Natural killer cell (primary cell): ENCODE results near the gene SRPRB. TPM values are rescaled to one million over a fixed set of nuclear protein-coding genes. Genes with fewer than 3 reads are reported as not detected.

ENCODE experiments used
- ATAC-seq, 3 donors: fragments of 150-1000 bp in 2 of 3; fragments of 200-7000 bp in 1 of 3; cut with Tn5 transposase; 1 replicate in 1 of 3; 2 replicates in 2 of 3; pipeline ENCODE4 v1.10.0; 2021; ENCODE audit warnings: mild to moderate bottlenecking in 2 of 3, moderate library complexity in 2 of 3
- DNase-seq, 2 donors: peaks; one replicate each; pipeline versions ENCODE4 v3.0.0 to v3.0.0-alpha.2; 2013 to 2021; ENCODE audit warnings: mixed read lengths in 1 of 2
- H3K27ac ChIP-seq: one replicate; pipeline ENCODE4 v1.5.1; 2013; ENCODE audit warnings: mild to moderate bottlenecking, low read length
- H3K27me3 ChIP-seq: one replicate; pipeline ENCODE4 v1.6.1; 2013; ENCODE audit warnings: low read length; ENCODE audit not compliant: control insufficient read depth, insufficient read depth
- H3K36me3 ChIP-seq: one replicate; pipeline ENCODE4 v1.6.1; 2013; ENCODE audit warnings: low read length; ENCODE audit not compliant: control insufficient read depth, insufficient read depth
- H3K4me1 ChIP-seq: one replicate; pipeline ENCODE4 v1.6.1; 2013; ENCODE audit warnings: low read length; ENCODE audit not compliant: control insufficient read depth, insufficient read depth
- H3K4me3 ChIP-seq: one replicate; pipeline ENCODE4 v1.5.1; 2013; ENCODE audit warnings: low read length
- H3K9me3 ChIP-seq: one replicate; pipeline ENCODE4 v1.6.1; 2013; ENCODE audit warnings: low read length; ENCODE audit not compliant: control insufficient read depth, insufficient read depth
- H3K27ac Mint-ChIP-seq, 2 donors: one replicate each; pipeline ENCODE4 v1.8.0; 2022; ENCODE audit warnings: mild to moderate bottlenecking in 2 of 2, mixed read lengths in 2 of 2, moderate library complexity in 1 of 2
- H3K27me3 Mint-ChIP-seq, 2 donors: one replicate each; pipeline ENCODE4 v1.8.0; 2022; ENCODE audit warnings: low read depth in 2 of 2, mixed read lengths in 2 of 2
- H3K36me3 Mint-ChIP-seq: one replicate; pipeline ENCODE4 v1.8.0; 2022; ENCODE audit warnings: mixed read lengths
- H3K4me1 Mint-ChIP-seq, 2 donors: one replicate each; pipeline ENCODE4 v1.8.0; 2022; ENCODE audit warnings: mixed read lengths in 2 of 2
- H3K4me3 Mint-ChIP-seq: one replicate; pipeline ENCODE4 v1.8.0; 2022; ENCODE audit warnings: mild to moderate bottlenecking, moderate library complexity, mixed read lengths
- H3K9me3 Mint-ChIP-seq, 2 donors: one replicate each; pipeline ENCODE4 v1.8.0; 2022; ENCODE audit warnings: mixed read lengths in 2 of 2
- intact Hi-C: fragments of 100-400 bp; cut with micrococcal nuclease; formaldehyde crosslinking; loops from one replicate; pipeline ENCODE4 v1.14.2; 2022
- total RNA-seq, 4 donors: library from RNA; stranded (reverse); fragments of 120-200 nt in 1 of 4; gene quantifications; one replicate each; pipeline versions ENCODE4 v1.2.3 to v1.2.4, GENCODE V29; 2013 to 2022
- TF ChIP-seq, protein P1 (sequence below): fragments of 200-600 bp; IDR thresholded peaks from one replicate; pipeline ENCODE4 v1.8.0; 2022; ENCODE audit warnings: antibody characterized with exemption

Gene SRPRB
- total RNA-seq, 3 donors from 2014 or later (not counting 1 experiment from before 2014, with no cell fraction given): 19.8 to 26.4 (median 22.4) TPM

DNA sequence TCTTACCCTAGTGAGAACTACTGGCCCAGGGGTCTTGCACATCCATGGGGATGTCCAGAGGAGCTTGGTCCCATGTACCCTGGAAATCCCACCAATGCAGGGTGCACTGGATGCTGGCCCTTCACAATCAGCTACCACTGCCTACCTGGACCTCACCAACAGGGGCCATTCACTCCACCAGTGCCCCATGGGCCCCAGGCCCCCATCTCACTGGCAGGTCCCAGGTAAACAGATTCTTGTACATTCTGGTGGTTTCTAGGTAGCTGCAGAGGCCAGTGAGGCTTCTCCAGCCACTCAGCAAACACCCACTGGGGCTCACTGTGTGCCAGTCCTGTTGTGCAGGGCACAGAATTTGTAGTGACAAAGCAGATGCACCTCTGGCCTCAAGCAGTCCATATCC, 65.2 kb downstream of the SRPRB start:
- peaks cover 0 to 5% of the 10 kb centered on the region in 2 donors for H3K4me1 Mint-ChIP-seq
- H3K27ac ChIP-seq: no peak overlapping the region
- no peak overlapping the region for H3K4me3 ChIP-seq
- H3K27me3 Mint-ChIP-seq: peaks cover 3 to 5% of the 10 kb centered on the region in 2 donors
- H3K9me3 Mint-ChIP-seq: no peaks in the 10 kb centered on the region
- H3K9me3 ChIP-seq: no peaks in the 10 kb centered on the region
- H3K27me3 ChIP-seq: no peaks in the 10 kb centered on the region
- no peak overlapping the region for H3K27ac Mint-ChIP-seq
- intact Hi-C loops: no loop called here
- no peaks in the 10 kb centered on the region for H3K36me3 Mint-ChIP-seq
- DNase-seq (no peak), ATAC-seq (no peak)
- no peak overlapping the region for H3K4me3 Mint-ChIP-seq
- H3K4me1 ChIP-seq: no peaks in the 10 kb centered on the region
- TF ChIP-seq, protein P1, sequence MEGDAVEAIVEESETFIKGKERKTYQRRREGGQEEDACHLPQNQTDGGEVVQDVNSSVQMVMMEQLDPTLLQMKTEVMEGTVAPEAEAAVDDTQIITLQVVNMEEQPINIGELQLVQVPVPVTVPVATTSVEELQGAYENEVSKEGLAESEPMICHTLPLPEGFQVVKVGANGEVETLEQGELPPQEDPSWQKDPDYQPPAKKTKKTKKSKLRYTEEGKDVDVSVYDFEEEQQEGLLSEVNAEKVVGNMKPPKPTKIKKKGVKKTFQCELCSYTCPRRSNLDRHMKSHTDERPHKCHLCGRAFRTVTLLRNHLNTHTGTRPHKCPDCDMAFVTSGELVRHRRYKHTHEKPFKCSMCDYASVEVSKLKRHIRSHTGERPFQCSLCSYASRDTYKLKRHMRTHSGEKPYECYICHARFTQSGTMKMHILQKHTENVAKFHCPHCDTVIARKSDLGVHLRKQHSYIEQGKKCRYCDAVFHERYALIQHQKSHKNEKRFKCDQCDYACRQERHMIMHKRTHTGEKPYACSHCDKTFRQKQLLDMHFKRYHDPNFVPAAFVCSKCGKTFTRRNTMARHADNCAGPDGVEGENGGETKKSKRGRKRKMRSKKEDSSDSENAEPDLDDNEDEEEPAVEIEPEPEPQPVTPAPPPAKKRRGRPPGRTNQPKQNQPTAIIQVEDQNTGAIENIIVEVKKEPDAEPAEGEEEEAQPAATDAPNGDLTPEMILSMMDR: no peak
- no peaks in the 10 kb centered on the region for H3K36me3 ChIP-seq

Other genes with a start within 250 kb of the SRPRB start
- gene CDV3, start 232.1 kb upstream of the SRPRB start, total RNA-seq: 100 to 1,000 TPM; 214 to 229 (median 228) TPM
- 10 to 100 TPM; 48.1 to 52.9 (median 50.9) TPM for gene TOPBP1, start 143.9 kb upstream of the SRPRB start, total RNA-seq
- gene TF, start 59.4 kb upstream of the SRPRB start, total RNA-seq: 1 to 10 TPM; 2.8 to 4.3 (median 3.2) TPM
- gene RAB6B, start 90.1 kb downstream of the SRPRB start, total RNA-seq: 1 to 10 TPM; 1.4 to 2.7 (median 1.6) TPM
- gene SLCO2A1, start 224.1 kb downstream of the SRPRB start, total RNA-seq: not detected